Measurements from ENCODE around the gene FLYWCH2.

FLYWCH2 gene

DNA sequence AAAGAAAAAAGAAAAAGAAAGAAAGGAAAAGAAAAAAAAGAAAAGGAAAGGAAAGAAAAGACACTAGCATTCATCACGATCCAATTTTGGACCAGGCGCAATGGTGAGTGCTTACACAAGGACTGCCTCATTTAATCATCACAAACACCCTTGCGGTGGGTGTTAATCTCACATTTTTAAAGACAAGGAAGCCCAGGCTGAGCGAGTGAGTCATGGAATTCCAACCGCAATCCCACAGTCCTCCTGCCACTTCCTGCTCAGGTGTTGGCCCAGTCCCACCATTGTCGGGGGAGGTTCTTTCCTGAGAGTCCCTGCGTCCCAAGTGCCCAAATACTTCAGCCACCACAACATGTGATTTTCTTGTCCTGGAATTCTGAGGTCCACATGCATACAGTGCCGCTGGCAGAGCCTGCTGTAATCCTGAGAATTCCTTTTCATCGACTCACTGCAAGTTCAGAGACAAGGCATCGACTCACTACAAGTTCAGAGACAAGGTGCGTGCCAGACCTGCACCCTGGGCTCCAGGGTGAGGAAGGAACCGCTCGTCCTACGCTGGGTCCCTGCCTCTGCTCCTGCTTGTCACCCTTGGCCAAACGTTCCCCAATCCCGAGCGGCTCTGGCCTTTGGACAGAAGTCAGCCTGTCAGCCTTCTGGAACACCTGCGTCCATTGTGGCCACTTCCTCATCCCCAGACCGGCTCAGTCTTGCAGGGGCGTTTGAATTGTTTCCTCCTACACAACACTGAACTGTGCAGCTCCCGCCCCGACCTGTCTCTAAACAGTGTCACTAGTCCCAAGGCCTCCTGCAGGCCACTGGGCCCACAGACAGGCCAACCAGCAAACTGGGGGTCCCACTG, 47.1 kb upstream of the FLYWCH2 start (continued):
- TF ChIP-seq, protein P1, sequence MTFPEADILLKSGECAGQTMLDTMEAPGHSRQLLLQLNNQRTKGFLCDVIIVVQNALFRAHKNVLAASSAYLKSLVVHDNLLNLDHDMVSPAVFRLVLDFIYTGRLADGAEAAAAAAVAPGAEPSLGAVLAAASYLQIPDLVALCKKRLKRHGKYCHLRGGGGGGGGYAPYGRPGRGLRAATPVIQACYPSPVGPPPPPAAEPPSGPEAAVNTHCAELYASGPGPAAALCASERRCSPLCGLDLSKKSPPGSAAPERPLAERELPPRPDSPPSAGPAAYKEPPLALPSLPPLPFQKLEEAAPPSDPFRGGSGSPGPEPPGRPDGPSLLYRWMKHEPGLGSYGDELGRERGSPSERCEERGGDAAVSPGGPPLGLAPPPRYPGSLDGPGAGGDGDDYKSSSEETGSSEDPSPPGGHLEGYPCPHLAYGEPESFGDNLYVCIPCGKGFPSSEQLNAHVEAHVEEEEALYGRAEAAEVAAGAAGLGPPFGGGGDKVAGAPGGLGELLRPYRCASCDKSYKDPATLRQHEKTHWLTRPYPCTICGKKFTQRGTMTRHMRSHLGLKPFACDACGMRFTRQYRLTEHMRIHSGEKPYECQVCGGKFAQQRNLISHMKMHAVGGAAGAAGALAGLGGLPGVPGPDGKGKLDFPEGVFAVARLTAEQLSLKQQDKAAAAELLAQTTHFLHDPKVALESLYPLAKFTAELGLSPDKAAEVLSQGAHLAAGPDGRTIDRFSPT (tag by site-specific recombination; IDR thresholded peaks at IDR 0.05): peak; percentile 81

DNA sequence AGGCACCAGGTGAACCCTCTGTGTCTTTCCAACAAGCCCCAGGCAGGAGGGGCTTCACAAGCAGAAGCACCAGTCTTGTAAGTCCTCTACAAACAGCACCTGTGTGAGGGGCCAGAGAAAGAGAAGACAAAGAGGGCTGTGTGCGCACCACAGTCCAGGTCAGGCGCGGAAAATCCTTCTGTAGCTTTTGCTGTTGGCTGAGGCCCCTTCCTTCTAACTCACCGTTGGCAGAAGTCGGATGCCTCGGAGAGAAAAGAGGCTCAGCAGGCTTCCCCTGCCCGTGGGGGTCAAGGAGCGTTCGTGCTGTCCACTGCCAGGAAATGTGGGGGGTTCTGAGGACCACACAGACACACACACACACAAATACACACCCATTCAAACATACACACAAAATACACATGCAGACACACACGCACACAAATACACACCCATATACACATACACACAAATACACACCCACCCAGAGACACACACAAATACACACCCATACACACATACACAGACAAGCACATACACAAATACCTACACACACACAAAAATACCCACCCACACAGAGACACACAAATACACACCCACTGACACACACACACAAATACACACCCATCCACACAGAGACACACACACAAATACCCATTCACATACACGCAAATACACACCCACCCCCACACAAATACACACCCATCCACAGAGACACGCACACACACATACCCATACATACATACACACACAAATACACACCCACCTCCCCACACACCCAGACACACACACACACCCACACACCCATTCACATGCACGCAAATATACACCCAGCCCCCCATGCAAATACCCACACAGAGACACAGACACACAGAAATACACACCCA, 46.1 kb upstream of the FLYWCH2 start:
- no peaks in the 10 kb centered on the region for H3K36me3 ChIP-seq (ENCODE audit: control insufficient read depth in 2 of 2, insufficient read depth in 1 of 2, low read length in 2 of 2)
- CTCF ChIA-PET: interaction anchor here (0.7 to 0.9 kb wide), 2 partner anchors 8 to 36 kb away, joined by 3 to 4 read pairs; no protein-coding TSS in a partner anchor
- no peak overlapping the region for H3K4me3 ChIP-seq (ENCODE audit: low read depth, low read length)
- H3K9me3 ChIP-seq (ENCODE audit: control insufficient read depth, insufficient read depth, low read depth, low read length): no peaks in the 10 kb centered on the region
- no peaks in the 10 kb centered on the region for H3K4me1 ChIP-seq (ENCODE audit: control insufficient read depth, insufficient read depth, low read length)
- POLR2A ChIA-PET: interaction anchor here (0.6 kb wide), 1 partner anchor 15 kb away, joined by 3 read pairs; no protein-coding TSS in a partner anchor
- H3K27ac ChIP-seq (ENCODE audit: extremely low read depth, low read depth, low read length): no peak overlapping the region
- TF ChIP-seq GLIS2 (tag by site-specific recombination; IDR thresholded peaks at IDR 0.05) (no peak), ZSCAN30 (tag by site-specific recombination; IDR thresholded peaks at IDR 0.05) (no peak), ZNF146 (tag by site-specific recombination; IDR thresholded peaks at IDR 0.05) (peak; percentile 5; the same call in 1 of the 2 replicates), ZNF311 (tag by site-specific recombination; IDR thresholded peaks at IDR 0.05; ENCODE audit: borderline replicate concordance) (0 out of 2 replicates have a peak, but pooled peaks have one; percentile 25), KLF1 (tag by site-specific recombination; IDR thresholded peaks at IDR 0.05) (0 out of 2 replicates have a peak, but pooled peaks have one; percentile 10), ZFHX2 (tag by site-specific recombination; conservative IDR thresholded peaks at IDR 0.05) (peak; percentile 97; the same call in 1 of the 2 replicates), ZNF792 (tag by site-specific recombination; IDR thresholded peaks at IDR 0.05) (no peak), ZNF571 (tag by site-specific recombination; IDR thresholded peaks at IDR 0.05) (0 out of 2 replicates have a peak, but pooled peaks have one; percentile 44), ZNF138 (tag by site-specific recombination; IDR thresholded peaks at IDR 0.05; ENCODE audit: borderline replicate concordance) (no peak), ZNF529 (tag by site-specific recombination; IDR thresholded peaks at IDR 0.05; ENCODE audit: insufficient replicate concordance) (no peak), ZNF768 (tag by site-specific recombination; IDR thresholded peaks at IDR 0.05) (no peak), ZNF626 (tag by site-specific recombination; IDR thresholded peaks at IDR 0.05) (no peak), ZNF658 (tag by site-specific recombination; IDR thresholded peaks at IDR 0.05) (0 out of 2 replicates have a peak, but pooled peaks have one; percentile 13)
- TF ChIP-seq, protein P2, sequence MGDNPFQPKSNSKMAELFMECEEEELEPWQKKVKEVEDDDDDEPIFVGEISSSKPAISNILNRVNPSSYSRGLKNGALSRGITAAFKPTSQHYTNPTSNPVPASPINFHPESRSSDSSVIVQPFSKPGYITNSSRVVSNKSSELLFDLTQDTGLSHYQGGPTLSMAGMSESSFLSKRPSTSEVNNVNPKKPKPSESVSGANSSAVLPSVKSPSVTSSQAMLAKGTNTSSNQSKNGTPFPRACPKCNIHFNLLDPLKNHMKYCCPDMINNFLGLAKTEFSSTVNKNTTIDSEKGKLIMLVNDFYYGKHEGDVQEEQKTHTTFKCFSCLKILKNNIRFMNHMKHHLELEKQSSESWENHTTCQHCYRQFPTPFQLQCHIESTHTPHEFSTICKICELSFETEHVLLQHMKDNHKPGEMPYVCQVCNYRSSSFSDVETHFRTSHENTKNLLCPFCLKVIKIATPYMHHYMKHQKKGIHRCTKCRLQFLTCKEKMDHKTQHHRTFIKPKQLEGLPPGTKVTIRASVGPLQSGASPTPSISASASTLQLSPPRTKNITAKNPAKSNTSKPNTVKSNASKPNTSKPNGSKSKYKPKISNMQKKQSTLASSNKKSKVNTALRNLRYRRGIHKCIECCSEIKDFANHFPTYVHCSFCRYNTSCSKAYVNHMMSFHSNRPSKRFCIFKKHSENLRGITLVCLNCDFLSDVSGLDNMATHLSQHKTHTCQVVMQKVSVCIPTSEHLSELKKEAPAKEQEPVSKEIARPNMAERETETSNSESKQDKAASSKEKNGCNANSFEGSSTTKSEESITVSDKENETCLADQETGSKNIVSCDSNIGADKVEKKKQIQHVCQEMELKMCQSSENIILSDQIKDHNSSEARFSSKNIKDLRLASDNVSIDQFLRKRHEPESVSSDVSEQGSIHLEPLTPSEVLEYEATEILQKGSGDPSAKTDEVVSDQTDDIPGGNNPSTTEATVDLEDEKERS (tag by site-specific recombination; IDR thresholded peaks at IDR 0.05): no peak
- TF ChIP-seq, protein P3, sequence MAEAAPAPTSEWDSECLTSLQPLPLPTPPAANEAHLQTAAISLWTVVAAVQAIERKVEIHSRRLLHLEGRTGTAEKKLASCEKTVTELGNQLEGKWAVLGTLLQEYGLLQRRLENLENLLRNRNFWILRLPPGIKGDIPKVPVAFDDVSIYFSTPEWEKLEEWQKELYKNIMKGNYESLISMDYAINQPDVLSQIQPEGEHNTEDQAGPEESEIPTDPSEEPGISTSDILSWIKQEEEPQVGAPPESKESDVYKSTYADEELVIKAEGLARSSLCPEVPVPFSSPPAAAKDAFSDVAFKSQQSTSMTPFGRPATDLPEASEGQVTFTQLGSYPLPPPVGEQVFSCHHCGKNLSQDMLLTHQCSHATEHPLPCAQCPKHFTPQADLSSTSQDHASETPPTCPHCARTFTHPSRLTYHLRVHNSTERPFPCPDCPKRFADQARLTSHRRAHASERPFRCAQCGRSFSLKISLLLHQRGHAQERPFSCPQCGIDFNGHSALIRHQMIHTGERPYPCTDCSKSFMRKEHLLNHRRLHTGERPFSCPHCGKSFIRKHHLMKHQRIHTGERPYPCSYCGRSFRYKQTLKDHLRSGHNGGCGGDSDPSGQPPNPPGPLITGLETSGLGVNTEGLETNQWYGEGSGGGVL (tag by site-specific recombination; IDR thresholded peaks at IDR 0.05): 0 out of 2 replicates have a peak, but pooled peaks have one; percentile 8
- TF ChIP-seq, protein P4, sequence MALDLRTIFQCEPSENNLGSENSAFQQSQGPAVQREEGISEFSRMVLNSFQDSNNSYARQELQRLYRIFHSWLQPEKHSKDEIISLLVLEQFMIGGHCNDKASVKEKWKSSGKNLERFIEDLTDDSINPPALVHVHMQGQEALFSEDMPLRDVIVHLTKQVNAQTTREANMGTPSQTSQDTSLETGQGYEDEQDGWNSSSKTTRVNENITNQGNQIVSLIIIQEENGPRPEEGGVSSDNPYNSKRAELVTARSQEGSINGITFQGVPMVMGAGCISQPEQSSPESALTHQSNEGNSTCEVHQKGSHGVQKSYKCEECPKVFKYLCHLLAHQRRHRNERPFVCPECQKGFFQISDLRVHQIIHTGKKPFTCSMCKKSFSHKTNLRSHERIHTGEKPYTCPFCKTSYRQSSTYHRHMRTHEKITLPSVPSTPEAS (tag by site-specific recombination; IDR thresholded peaks at IDR 0.05): peak; percentile 100
- TF ChIP-seq, protein P5, sequence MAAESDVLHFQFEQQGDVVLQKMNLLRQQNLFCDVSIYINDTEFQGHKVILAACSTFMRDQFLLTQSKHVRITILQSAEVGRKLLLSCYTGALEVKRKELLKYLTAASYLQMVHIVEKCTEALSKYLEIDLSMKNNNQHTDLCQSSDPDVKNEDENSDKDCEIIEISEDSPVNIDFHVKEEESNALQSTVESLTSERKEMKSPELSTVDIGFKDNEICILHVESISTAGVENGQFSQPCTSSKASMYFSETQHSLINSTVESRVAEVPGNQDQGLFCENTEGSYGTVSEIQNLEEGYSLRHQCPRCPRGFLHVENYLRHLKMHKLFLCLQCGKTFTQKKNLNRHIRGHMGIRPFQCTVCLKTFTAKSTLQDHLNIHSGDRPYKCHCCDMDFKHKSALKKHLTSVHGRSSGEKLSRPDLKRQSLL (tag by site-specific recombination; IDR thresholded peaks at IDR 0.05): no peak
- TF ChIP-seq, protein P6, sequence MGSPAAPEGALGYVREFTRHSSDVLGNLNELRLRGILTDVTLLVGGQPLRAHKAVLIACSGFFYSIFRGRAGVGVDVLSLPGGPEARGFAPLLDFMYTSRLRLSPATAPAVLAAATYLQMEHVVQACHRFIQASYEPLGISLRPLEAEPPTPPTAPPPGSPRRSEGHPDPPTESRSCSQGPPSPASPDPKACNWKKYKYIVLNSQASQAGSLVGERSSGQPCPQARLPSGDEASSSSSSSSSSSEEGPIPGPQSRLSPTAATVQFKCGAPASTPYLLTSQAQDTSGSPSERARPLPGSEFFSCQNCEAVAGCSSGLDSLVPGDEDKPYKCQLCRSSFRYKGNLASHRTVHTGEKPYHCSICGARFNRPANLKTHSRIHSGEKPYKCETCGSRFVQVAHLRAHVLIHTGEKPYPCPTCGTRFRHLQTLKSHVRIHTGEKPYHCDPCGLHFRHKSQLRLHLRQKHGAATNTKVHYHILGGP (tag by site-specific recombination; IDR thresholded peaks at IDR 0.05): no peak

Measured in HEK293 (cell line).